Parathyroid adenoma (tissue), 2 donors: ENCODE data around the gene ODAD3.

ENCODE experiments used
- H2AFZ ChIP-seq: fragments of 300-600 bp; sonication (generic); one replicate; pipeline ENCODE4 v1.7.0; 2017; ENCODE audit warnings: antibody characterized with exemption, mild to moderate bottlenecking
- H3K27ac ChIP-seq: fragments of 300-600 bp; sonication (generic); one replicate; pipeline ENCODE4 v1.7.0; 2017
- H3K27me3 ChIP-seq: fragments of 300-600 bp; sonication (generic); one replicate; pipeline ENCODE4 v1.7.0; 2017; ENCODE audit warnings: low read length; ENCODE audit not compliant: control insufficient read depth, insufficient read depth
- H3K36me3 ChIP-seq: fragments of 300-600 bp; sonication (generic); one replicate; pipeline ENCODE4 v1.7.0; 2017; ENCODE audit warnings: low read length; ENCODE audit not compliant: control insufficient read depth, insufficient read depth
- H3K4me1 ChIP-seq: fragments of 300-600 bp; sonication (generic); one replicate; pipeline ENCODE4 v1.7.0; 2017; ENCODE audit warnings: control low read depth
- H3K4me2 ChIP-seq: fragments of 300-600 bp; sonication (generic); one replicate; pipeline ENCODE4 v1.7.0; 2017; ENCODE audit warnings: low read length
- H3K4me3 ChIP-seq: fragments of 300-600 bp; sonication (generic); one replicate; pipeline ENCODE4 v1.7.0; 2017; ENCODE audit warnings: low read depth, low read length
- H3K79me2 ChIP-seq: fragments of 300-600 bp; sonication (generic); one replicate; pipeline ENCODE4 v1.7.0; 2017; ENCODE audit warnings: control low read depth
- H3K9ac ChIP-seq: fragments of 300-600 bp; sonication (generic); one replicate; pipeline ENCODE4 v1.7.0; 2017; ENCODE audit warnings: mild to moderate bottlenecking
- H3K9me3 ChIP-seq: fragments of 300-600 bp; sonication (generic); one replicate; pipeline ENCODE4 v1.7.0; 2017; ENCODE audit warnings: low read length; ENCODE audit not compliant: control insufficient read depth
- CTCF ChIP-seq: fragments of 300-600 bp; sonication (generic); IDR thresholded peaks from one replicate; pipeline ENCODE4 v1.7.0; 2017; ENCODE audit warnings: antibody characterized with exemption, mild to moderate bottlenecking
- donor health status: primary hyperparathyroidism.

The ODAD3 gene

GRCh38 chr19:11450570-11451326 lies 15.8 kb upstream of the ODAD3 start:
- no peaks in the 10 kb centered on the region for H3K4me1 ChIP-seq
- H3K9me3 ChIP-seq, result no peaks in the 10 kb centered on the region
- no peaks in the 10 kb centered on the region for H3K79me2 ChIP-seq
- no peak for TF ChIP-seq CTCF
- no peak overlapping the region for H3K27ac ChIP-seq
- H3K4me3 ChIP-seq, result no peak overlapping the region
- no peaks in the 10 kb centered on the region for H3K36me3 ChIP-seq
- no peak overlapping the region for H2AFZ ChIP-seq
- no peak overlapping the region for H3K4me2 ChIP-seq
- no peaks in the 10 kb centered on the region for H3K27me3 ChIP-seq
- no peak overlapping the region for H3K9ac ChIP-seq

DNA sequence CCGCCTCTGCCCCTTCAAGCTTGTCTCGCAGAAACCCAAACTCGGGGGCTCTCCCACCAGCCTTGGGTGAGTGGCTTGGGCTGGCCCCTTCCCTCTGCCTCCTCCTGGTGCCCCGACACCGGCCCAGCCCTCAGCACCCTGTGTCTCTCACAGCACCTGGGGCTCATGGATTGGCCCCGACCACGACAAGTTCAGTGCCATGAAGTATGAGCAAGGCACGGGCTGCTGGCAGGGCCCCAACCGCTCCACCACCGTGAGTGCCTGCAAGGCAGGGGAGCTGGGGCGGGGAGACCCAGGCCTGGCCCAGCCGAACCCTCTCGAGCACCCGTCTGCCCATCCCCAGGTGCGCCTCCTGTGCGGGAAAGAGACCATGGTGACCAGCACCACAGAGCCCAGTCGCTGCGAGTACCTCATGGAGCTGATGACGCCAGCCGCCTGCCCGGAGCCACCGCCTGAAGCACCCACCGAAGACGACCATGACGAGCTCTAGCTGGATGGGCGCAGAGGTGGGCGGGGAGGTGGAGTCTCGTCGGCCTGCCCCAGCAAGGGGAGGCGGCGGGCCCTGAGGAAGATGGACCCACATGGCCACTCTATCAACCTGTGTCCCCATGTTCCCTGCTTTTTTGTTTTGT lies 14.1 kb upstream of the ODAD3 start:
- H3K4me1 ChIP-seq, result peaks cover under 1% of the 10 kb centered on the region
- H3K79me2 ChIP-seq, result peaks cover 3% of the 10 kb centered on the region
- H3K27ac ChIP-seq, result no peak overlapping the region
- H3K36me3 ChIP-seq, result no peaks in the 10 kb centered on the region
- no peak overlapping the region for H3K9ac ChIP-seq
- no peak overlapping the region for H2AFZ ChIP-seq
- H3K27me3 ChIP-seq, result no peaks in the 10 kb centered on the region
- TF ChIP-seq CTCF, result no peak
- no peaks in the 10 kb centered on the region for H3K9me3 ChIP-seq
- no peak overlapping the region for H3K4me2 ChIP-seq
- H3K4me3 ChIP-seq, result no peak overlapping the region

- Histone ChIP-seq H3K4me1 (peaks cover 3% of the 10 kb centered on the region), H3K9me3 (no peaks in the 10 kb centered on the region), H3K36me3 (no peaks in the 10 kb centered on the region), H3K4me2 (no peak overlapping the region), H2AFZ (no peak overlapping the region), H3K27me3 (no peaks in the 10 kb centered on the region), H3K4me3 (no peak overlapping the region), H3K79me2 (peaks cover 3% of the 10 kb centered on the region), H3K27ac (no peak overlapping the region), H3K9ac (no peak overlapping the region)
- TF ChIP-seq CTCF, result no peak
Observed at GRCh38 chr19:11448410-11448809, 13.5 kb upstream of the ODAD3 start.

DNA sequence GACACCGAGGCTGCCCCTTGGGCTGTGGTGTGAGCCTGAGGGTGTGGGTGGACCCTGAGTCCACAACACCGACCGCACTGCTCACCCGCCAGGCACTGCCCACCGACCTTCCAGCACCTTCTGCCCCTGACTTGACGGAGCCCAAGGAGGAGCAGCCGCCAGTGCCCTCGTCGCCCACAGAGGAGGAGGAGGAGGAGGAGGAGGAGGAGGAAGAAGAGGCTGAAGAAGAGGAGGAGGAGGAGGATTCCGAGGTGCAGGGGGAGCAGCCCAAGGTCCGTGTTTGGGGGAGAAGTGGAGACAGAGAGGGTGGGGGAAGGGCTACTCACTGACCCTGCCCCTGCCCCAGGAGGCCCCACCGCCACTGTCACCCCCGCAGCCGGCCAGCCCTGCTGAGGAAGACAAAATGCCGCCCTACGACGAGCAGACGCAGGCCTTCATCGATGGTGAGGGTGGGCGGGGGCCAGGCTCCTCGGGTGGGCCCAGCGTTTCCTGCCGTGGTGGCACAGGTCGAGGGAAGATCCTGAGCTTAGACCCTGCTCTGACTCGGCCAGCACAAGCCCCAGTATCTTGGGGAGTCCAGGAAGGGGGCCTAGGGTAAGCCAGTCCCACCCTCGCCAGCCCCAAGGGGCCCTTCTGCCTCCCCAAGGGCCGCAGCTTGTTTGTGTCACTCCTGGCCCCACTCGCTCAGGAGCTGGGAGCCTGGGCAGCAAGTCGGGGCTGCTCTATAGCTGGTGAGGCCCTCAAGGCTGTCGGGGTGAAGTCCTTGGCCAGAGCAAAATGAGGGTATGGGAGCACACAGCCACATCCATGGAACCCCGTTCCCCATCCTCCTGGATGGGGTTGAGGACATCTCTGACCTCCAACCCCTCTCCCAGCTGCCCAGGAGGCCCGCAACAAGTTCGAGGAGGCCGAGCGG lies 12.7 kb upstream of the ODAD3 start:
- H3K9me3 ChIP-seq, result no peaks in the 10 kb centered on the region
- no peak overlapping the region for H3K4me2 ChIP-seq
- H3K36me3 ChIP-seq, result no peaks in the 10 kb centered on the region
- no peak overlapping the region for H3K4me3 ChIP-seq
- no peak for TF ChIP-seq CTCF
- H3K4me1 ChIP-seq, result peaks cover 3% of the 10 kb centered on the region
- no peak overlapping the region for H3K27ac ChIP-seq
- no peak overlapping the region for H2AFZ ChIP-seq
- no peak overlapping the region for H3K9ac ChIP-seq
- H3K27me3 ChIP-seq, result no peaks in the 10 kb centered on the region
- peaks cover 3% of the 10 kb centered on the region for H3K79me2 ChIP-seq
